A673 (cell line): ENCODE measurements around the gene C2orf80.

ENCODE experiments used
- CTCF ChIP-seq: fragments of 300-800, 200-600 bp; sonication (generic); conservative IDR thresholded peaks from 2 replicates; pipeline ENCODE4 v1.5.1; 2017; ENCODE audit warnings: low read depth, mild to moderate bottlenecking, antibody characterized with exemption, low read length, moderate library complexity, mixed read lengths
- EZH2 ChIP-seq: fragments of 200-600 bp; sonication (generic); IDR thresholded peaks from 2 replicates; pipeline ENCODE4 v1.6.1; 2017; ENCODE audit warnings: borderline replicate concordance, low read depth, mild to moderate bottlenecking, mixed read lengths, antibody characterized with exemption, low read length; ENCODE audit not compliant: poor library complexity, severe bottlenecking

GRCh38 chr2:208129744-208130711, 59.8 kb downstream of the C2orf80 start, which contains the start of gene CRYGC:
- TF ChIP-seq CTCF (no peak), EZH2 (no peak)
